Fibroblast of upper back skin (primary cell): ENCODE results near the gene MAGEF1.
"Not testable (repeated sequence)": the region's sequence is repeated elsewhere in the genome, so short reads cannot be mapped to it uniquely, and the experiment has no call there.

Experiments
- DNase-seq: peaks from one replicate; pipeline ENCODE4 v3.0.0-alpha.2; 2013

MAGEF1 gene

GRCh38 chr3:184741798-184742675 lies 30.2 kb upstream of the MAGEF1 start:
- DNase-seq, result no peak

GRCh38 chr3:184741259-184741556 lies 29.3 kb upstream of the MAGEF1 start:
- no peak for DNase-seq

GRCh38 chr3:184740509-184741258 lies 28.8 kb upstream of the MAGEF1 start:
- DNase-seq, result peak; percentile 64

- DNase-seq, result no peak
Observed at GRCh38 chr3:184739594-184740505, 28.0 kb upstream of the MAGEF1 start.

GRCh38 chr3:184738982-184739381 lies 27.1 kb upstream of the MAGEF1 start:
- DNase-seq, result no peak

GRCh38 chr3:184738506-184738890 lies 26.6 kb upstream of the MAGEF1 start:
- DNase-seq, result no peak

- peak; percentile 71 for DNase-seq
Observed at GRCh38 chr3:184737641-184738505, 26.0 kb upstream of the MAGEF1 start.

GRCh38 chr3:184737063-184737462 lies 25.2 kb upstream of the MAGEF1 start:
- DNase-seq, result no peak

GRCh38 chr3:184734903-184735701 lies 23.2 kb upstream of the MAGEF1 start:
- DNase-seq, result no peak

- no peak for DNase-seq
Observed at GRCh38 chr3:184733971-184734608, 22.2 kb upstream of the MAGEF1 start.

GRCh38 chr3:184733181-184733580 lies 21.3 kb upstream of the MAGEF1 start:
- DNase-seq, result no peak

- DNase-seq, result no peak
Observed at GRCh38 chr3:184731786-184732537, 20.1 kb upstream of the MAGEF1 start.

- DNase-seq, result no peak
Observed at GRCh38 chr3:184730924-184731323, 19.1 kb upstream of the MAGEF1 start.

GRCh38 chr3:184729154-184729553 lies 17.3 kb upstream of the MAGEF1 start:
- not testable (repeated sequence) for DNase-seq

- DNase-seq, result no peak
Observed at GRCh38 chr3:184728010-184728527, 16.2 kb upstream of the MAGEF1 start.

- DNase-seq, result peak; percentile 86
Observed at GRCh38 chr3:184727357-184728009, 15.6 kb upstream of the MAGEF1 start.

GRCh38 chr3:184726497-184726896 lies 14.6 kb upstream of the MAGEF1 start:
- DNase-seq, result no peak

- no peak for DNase-seq
Observed at GRCh38 chr3:184725176-184725719, 13.4 kb upstream of the MAGEF1 start.

- no peak for DNase-seq
Observed at GRCh38 chr3:184724699-184725098, 12.8 kb upstream of the MAGEF1 start.
